ENCODE data around the gene C14orf180. TPM values are rescaled to one million over a fixed set of nuclear protein-coding genes. Genes with fewer than 3 reads are reported as not detected.
"Not testable (repeated sequence)": the region's sequence is repeated elsewhere in the genome, so short reads cannot be mapped to it uniquely, and the experiment has no call there.

The C14orf180 gene
- total and polyA plus RNA-seq, 4 experiments from 2014 or later: not detected

DNA sequence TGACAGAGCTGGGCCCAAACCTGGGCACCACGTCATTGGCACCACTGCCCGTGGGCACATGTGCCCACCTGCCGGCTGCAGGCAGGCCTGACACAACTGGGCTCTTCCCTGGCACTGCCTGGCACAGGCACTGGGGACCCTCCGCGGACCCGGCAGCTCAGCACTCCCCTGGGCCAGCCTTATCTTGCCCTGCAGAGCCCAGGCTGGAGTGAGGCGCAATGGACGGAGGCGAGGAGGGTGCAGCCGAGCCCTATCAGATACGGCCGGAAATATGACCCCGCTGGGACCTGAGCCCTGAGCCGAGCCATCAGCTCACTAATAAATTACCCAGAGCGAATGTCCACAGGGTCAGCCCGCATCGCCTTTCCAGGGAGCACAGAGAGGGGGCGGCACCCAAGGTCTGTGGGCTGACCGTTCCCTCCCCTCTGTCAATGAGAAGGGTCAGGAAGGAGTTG lies 1.7 kb upstream of the C14orf180 start:
- Mint-ChIP-seq H3K4me1 (no peaks in the 10 kb centered on the region), H3K27ac (no peak overlapping the region), H3K4me3 (no peak overlapping the region), H3K9me3 (no peaks in the 10 kb centered on the region), H3K27me3 (peaks cover 4 to 5% of the 10 kb centered on the region in 2 donors), H3K36me3 (no peaks in the 10 kb centered on the region)
- no peaks in the 10 kb centered on the region for H3K27me3 ChIP-seq (ENCODE audit: insufficient read depth, low read length)
- no peaks in the 10 kb centered on the region for H3K36me3 ChIP-seq (ENCODE audit: insufficient read depth, low read length)
- POLR2A ChIA-PET (ENCODE audit: partially characterized antibody): no interaction called here
- no peaks in the 10 kb centered on the region for H3K4me1 ChIP-seq (ENCODE audit: insufficient read depth, low read length)
- intact Hi-C loops (cut with micrococcal nuclease): no loop called here
- H3K9me3 ChIP-seq (ENCODE audit: control insufficient read depth in 1 of 2, low read length in 2 of 2): no peaks in the 10 kb centered on the region
- no peak overlapping the region for H3K4me3 ChIP-seq (ENCODE audit: low read length in 2 of 2)
- no peak overlapping the region for H3K27ac ChIP-seq (ENCODE audit: low read depth, low read length)
- DNase-seq: no peak
- CTCF ChIA-PET (ENCODE audit: partially characterized antibody): interaction anchor here (1.2 kb wide), 1 partner anchor 13 kb away, joined by 3 read pairs; no protein-coding TSS in a partner anchor

DNA sequence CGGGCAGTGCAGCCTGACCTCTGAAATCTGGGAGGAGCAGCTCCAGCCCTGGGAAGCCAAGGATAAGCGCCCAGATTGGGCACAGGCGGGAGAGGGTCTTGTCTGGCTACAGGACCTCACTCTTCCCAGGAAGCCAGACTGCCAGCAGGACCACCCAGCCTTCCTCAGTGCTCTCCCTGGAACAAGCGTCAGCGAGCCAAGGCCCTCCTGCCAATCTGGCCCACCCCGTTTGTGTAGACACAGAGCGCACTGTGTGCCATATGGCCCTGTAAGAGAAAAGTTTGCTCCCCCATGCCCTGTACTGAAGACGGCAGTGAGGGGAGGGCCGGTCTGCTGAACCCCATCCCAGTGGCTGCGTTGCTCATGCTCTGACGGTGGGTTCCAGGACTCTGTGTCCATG lies 1.2 kb upstream of the C14orf180 start:
- H3K27me3 ChIP-seq (ENCODE audit: insufficient read depth, low read length): no peaks in the 10 kb centered on the region
- ChIA-PET CTCF (ENCODE audit: partially characterized antibody) (no interaction called here), POLR2A (ENCODE audit: partially characterized antibody) (no interaction called here)

DNA sequence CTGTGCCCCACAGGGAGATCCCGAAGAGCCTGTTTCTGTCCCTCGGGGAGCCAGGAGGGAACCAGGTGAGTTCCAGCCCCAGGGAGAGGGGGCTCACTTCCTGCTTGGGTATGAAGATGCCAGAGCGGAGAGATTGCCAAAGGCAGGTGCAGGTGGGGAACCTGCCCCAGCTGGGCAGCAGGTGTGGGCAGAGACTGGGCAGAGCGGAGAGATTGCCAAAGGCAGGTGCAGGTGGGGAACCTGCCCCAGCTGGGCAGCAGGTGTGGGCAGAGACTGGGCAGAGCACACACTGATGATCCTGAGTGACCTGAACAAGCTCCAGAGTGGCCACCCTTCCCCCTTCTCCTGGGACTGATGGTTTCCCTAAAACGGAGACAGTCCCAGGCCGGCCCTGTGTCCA lies 375 bp downstream of the C14orf180 start:
- H3K4me3 Mint-ChIP-seq; DNase-seq; H3K9me3 ChIP-seq (ENCODE audit: control insufficient read depth in 1 of 2, low read length in 2 of 2); H3K4me3 ChIP-seq (ENCODE audit: low read length in 2 of 2); H3K36me3 Mint-ChIP-seq; H3K27ac ChIP-seq (ENCODE audit: low read depth, low read length); H3K27ac Mint-ChIP-seq; H3K27me3 ChIP-seq (ENCODE audit: insufficient read depth, low read length); H3K4me1 ChIP-seq (ENCODE audit: insufficient read depth, low read length); H3K36me3 ChIP-seq (ENCODE audit: insufficient read depth, low read length); CTCF ChIA-PET (ENCODE audit: partially characterized antibody); POLR2A ChIA-PET (ENCODE audit: partially characterized antibody); H3K27me3 Mint-ChIP-seq; H3K4me1 Mint-ChIP-seq; intact Hi-C loops (cut with micrococcal nuclease); H3K9me3 Mint-ChIP-seq: not testable (repeated sequence)

More for the DNA sequence above, 1.2 kb upstream of the C14orf180 start:
- H3K27me3 Mint-ChIP-seq: peaks cover 4 to 5% of the 10 kb centered on the region in 2 donors
- H3K9me3 Mint-ChIP-seq: no peaks in the 10 kb centered on the region
- Histone ChIP-seq H3K27ac (ENCODE audit: low read depth, low read length) (no peak overlapping the region), H3K9me3 (ENCODE audit: control insufficient read depth in 1 of 2, low read length in 2 of 2) (no peaks in the 10 kb centered on the region), H3K4me1 (ENCODE audit: insufficient read depth, low read length) (no peaks in the 10 kb centered on the region), H3K4me3 (ENCODE audit: low read length in 2 of 2) (no peak overlapping the region), H3K36me3 (ENCODE audit: insufficient read depth, low read length) (no peaks in the 10 kb centered on the region)
- H3K27ac Mint-ChIP-seq: no peak overlapping the region
- DNase-seq: no peak
- H3K4me1 Mint-ChIP-seq: no peaks in the 10 kb centered on the region
- H3K4me3 Mint-ChIP-seq: no peak overlapping the region
- no peaks in the 10 kb centered on the region for H3K36me3 Mint-ChIP-seq
- intact Hi-C loops (cut with micrococcal nuclease): no loop called here

DNA sequence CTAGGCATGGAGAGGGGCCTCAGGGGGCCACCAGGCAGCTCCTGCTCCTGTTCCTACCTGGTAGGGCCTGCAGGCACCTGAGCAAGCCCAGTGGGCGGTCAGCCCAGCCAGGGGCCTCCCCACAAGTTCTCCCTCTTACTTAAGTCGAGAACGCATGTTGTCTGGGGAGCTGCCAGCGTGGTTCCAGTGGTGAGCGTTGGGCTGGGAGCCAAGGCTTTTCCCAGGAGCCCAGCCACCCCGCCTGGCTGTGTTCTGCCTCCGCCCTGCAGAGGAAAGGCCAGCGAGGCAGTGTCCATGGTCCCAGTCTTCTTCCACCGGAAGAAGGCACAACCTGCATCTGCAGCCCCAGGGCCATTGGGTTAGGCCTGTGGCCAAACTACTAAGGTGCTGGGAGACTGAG lies 1.4 kb downstream of the C14orf180 start:
- no peaks in the 10 kb centered on the region for H3K27me3 ChIP-seq (ENCODE audit: insufficient read depth, low read length)
- H3K4me3 Mint-ChIP-seq: no peak overlapping the region
- POLR2A ChIA-PET (ENCODE audit: partially characterized antibody): no interaction called here
- no peaks in the 10 kb centered on the region for H3K36me3 Mint-ChIP-seq
- CTCF ChIA-PET (ENCODE audit: partially characterized antibody): no interaction called here
- H3K36me3 ChIP-seq (ENCODE audit: insufficient read depth, low read length): no peaks in the 10 kb centered on the region
- H3K4me3 ChIP-seq (ENCODE audit: low read length in 2 of 2): no peak overlapping the region
- H3K9me3 Mint-ChIP-seq: no peaks in the 10 kb centered on the region
- no peaks in the 10 kb centered on the region for H3K4me1 Mint-ChIP-seq
- no peaks in the 10 kb centered on the region for H3K4me1 ChIP-seq (ENCODE audit: insufficient read depth, low read length)
- no peak overlapping the region for H3K27ac ChIP-seq (ENCODE audit: low read depth, low read length)
- intact Hi-C loops (cut with micrococcal nuclease): no loop called here
- no peaks in the 10 kb centered on the region for H3K9me3 ChIP-seq (ENCODE audit: control insufficient read depth in 1 of 2, low read length in 2 of 2)
- DNase-seq: no peak
- H3K27ac Mint-ChIP-seq: no peak overlapping the region
- peaks cover 6% of the 10 kb centered on the region in 2 donors for H3K27me3 Mint-ChIP-seq

DNA sequence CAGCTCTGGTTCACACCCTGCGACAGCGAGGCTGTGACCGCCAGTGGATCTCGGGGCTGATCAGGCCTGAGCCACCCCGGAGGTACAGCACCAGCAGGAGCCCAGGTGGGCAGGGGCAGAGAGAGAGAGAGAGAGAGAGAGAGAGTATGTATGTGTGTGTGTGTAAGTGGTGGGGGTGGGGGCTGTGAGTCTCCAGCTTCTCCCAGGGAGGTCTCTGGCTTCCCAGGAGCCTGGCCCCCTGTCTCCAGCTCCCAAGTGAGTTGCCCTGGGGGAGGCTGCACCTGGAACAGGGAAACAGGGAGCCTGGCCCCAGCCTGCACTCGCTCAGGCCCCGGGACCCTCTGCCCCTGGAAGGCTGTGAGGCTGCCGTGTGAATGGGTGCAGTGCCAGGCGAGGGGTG lies 2.0 kb downstream of the C14orf180 start:
- Mint-ChIP-seq H3K27me3 (peaks cover 6 to 8% of the 10 kb centered on the region in 2 donors), H3K9me3 (no peaks in the 10 kb centered on the region), H3K4me3 (peak overlapping the region in 1 of 8 donors; percentile 73), H3K36me3 (no peaks in the 10 kb centered on the region), H3K27ac (no peak overlapping the region), H3K4me1 (no peaks in the 10 kb centered on the region)
- ChIA-PET CTCF (ENCODE audit: partially characterized antibody) (no interaction called here), POLR2A (ENCODE audit: partially characterized antibody) (no interaction called here)
- no peaks in the 10 kb centered on the region for H3K9me3 ChIP-seq (ENCODE audit: control insufficient read depth in 1 of 2, low read length in 2 of 2)
- no peak overlapping the region for H3K4me3 ChIP-seq (ENCODE audit: low read length in 2 of 2)
- H3K36me3 ChIP-seq (ENCODE audit: insufficient read depth, low read length): no peaks in the 10 kb centered on the region
- intact Hi-C loops (cut with micrococcal nuclease): no loop called here
- no peaks in the 10 kb centered on the region for H3K27me3 ChIP-seq (ENCODE audit: insufficient read depth, low read length)
- no peaks in the 10 kb centered on the region for H3K4me1 ChIP-seq (ENCODE audit: insufficient read depth, low read length)
- DNase-seq: no peak
- no peak overlapping the region for H3K27ac ChIP-seq (ENCODE audit: low read depth, low read length)

DNA sequence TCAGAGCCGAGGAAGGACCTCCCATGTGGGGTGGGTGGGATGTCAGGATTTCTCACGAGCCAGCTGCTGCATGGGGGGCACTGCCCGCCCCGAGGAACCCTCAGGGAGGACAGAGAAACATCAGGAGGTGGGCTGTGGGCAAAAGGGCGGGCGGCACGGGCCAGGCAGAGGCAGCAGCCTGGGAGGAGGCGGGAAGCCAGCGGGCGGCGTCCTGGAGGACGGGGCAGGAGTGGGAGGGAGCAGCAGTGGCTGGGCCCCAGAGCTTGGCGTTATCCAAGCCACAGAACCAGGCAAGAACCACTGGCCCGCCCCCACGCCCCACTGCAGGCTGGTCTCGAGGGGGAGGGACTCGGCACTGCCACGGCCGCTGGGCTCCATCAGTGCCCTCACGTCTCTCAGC lies 2.4 kb downstream of the C14orf180 start:
- ChIA-PET POLR2A (ENCODE audit: partially characterized antibody) (no interaction called here), CTCF (ENCODE audit: partially characterized antibody) (no interaction called here)
- peaks cover 8% of the 10 kb centered on the region in 2 donors for H3K27me3 Mint-ChIP-seq
- H3K36me3 ChIP-seq (ENCODE audit: insufficient read depth, low read length): no peaks in the 10 kb centered on the region
- H3K4me3 Mint-ChIP-seq: no peak overlapping the region
- no peaks in the 10 kb centered on the region for H3K36me3 Mint-ChIP-seq
- no peak overlapping the region for H3K27ac ChIP-seq (ENCODE audit: low read depth, low read length)
- no peaks in the 10 kb centered on the region for H3K4me1 ChIP-seq (ENCODE audit: insufficient read depth, low read length)
- H3K27me3 ChIP-seq (ENCODE audit: insufficient read depth, low read length): no peaks in the 10 kb centered on the region
- no peaks in the 10 kb centered on the region for H3K4me1 Mint-ChIP-seq
- H3K9me3 ChIP-seq (ENCODE audit: control insufficient read depth in 1 of 2, low read length in 2 of 2): no peaks in the 10 kb centered on the region
- no peak for DNase-seq
- H3K27ac Mint-ChIP-seq: no peak overlapping the region
- no peak overlapping the region for H3K4me3 ChIP-seq (ENCODE audit: low read length in 2 of 2)
- no peaks in the 10 kb centered on the region for H3K9me3 Mint-ChIP-seq
- intact Hi-C loops (cut with micrococcal nuclease): no loop called here

DNA sequence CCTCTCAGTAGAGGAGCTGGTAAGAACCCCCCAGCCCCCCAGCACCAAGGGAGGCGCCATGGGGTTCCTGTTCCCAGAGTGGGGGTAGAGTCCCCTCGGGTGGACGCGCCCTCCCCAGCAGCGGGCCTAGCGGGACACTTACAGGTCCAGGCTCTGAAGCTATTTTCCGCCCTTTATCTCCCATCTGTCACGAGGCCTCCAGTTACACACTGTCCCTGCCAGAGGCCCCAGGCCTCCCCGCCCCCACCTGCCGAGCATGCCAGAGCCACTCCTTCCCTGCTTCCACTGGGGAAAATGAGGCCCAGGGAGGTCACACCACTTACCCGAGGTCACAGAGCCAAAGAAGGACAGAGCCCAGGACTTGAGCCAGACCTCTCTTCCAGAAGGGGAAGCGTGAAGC lies 3.1 kb downstream of the C14orf180 start:
- Histone ChIP-seq H3K27ac (ENCODE audit: low read depth, low read length) (no peak overlapping the region), H3K27me3 (ENCODE audit: insufficient read depth, low read length) (no peaks in the 10 kb centered on the region), H3K9me3 (ENCODE audit: control insufficient read depth in 1 of 2, low read length in 2 of 2) (no peaks in the 10 kb centered on the region), H3K4me1 (ENCODE audit: insufficient read depth, low read length) (no peaks in the 10 kb centered on the region), H3K4me3 (ENCODE audit: low read length in 2 of 2) (no peak overlapping the region), H3K36me3 (ENCODE audit: insufficient read depth, low read length) (no peaks in the 10 kb centered on the region)
- H3K27me3 Mint-ChIP-seq: peaks cover 8% of the 10 kb centered on the region in 2 donors
- CTCF ChIA-PET (ENCODE audit: partially characterized antibody): no interaction called here
- POLR2A ChIA-PET (ENCODE audit: partially characterized antibody): no interaction called here
- no peak for DNase-seq
- H3K9me3 Mint-ChIP-seq: no peaks in the 10 kb centered on the region
- no peak overlapping the region for H3K27ac Mint-ChIP-seq
- H3K4me3 Mint-ChIP-seq: no peak overlapping the region
- intact Hi-C loops (cut with micrococcal nuclease): no loop called here
- no peaks in the 10 kb centered on the region for H3K36me3 Mint-ChIP-seq
- H3K4me1 Mint-ChIP-seq: no peaks in the 10 kb centered on the region
